ENCODE data around the gene APOBEC3B.
"Not testable (repeated sequence)": the region's sequence is repeated elsewhere in the genome, so short reads cannot be mapped to it uniquely, and the experiment has no call there.

APOBEC3B gene

DNA sequence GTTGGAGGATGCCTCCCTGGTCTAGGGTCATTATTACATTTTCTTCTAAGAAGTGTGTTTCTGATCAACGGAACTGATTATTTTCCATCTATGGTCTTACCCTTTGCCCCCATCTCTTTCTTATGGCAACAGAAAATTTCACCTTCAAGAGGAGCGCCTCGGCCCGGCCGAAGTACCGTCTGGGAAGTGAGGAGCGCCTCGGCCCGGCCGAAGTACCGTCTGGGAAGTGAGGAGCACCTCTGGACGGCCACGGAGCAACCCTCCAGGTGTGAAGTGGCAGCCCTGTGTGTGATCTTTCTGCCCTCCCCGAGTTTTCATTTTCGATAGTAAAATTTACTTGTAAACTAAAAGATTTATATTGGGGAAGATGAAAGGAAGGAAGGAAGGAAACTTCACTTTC, 28.8 kb downstream of the APOBEC3B start:
- Histone ChIP-seq H3K36me3 (ENCODE audit: control insufficient read depth, insufficient read depth, low read length) (no peaks in the 10 kb centered on the region), H3K27me3 (replicated peaks; ENCODE audit: control insufficient read depth, insufficient read depth, low read length) (no peaks in the 10 kb centered on the region), H3K4me3 (replicated peaks; ENCODE audit: low read depth, low read length) (no peak overlapping the region)
- TF ChIP-seq, protein P1, sequence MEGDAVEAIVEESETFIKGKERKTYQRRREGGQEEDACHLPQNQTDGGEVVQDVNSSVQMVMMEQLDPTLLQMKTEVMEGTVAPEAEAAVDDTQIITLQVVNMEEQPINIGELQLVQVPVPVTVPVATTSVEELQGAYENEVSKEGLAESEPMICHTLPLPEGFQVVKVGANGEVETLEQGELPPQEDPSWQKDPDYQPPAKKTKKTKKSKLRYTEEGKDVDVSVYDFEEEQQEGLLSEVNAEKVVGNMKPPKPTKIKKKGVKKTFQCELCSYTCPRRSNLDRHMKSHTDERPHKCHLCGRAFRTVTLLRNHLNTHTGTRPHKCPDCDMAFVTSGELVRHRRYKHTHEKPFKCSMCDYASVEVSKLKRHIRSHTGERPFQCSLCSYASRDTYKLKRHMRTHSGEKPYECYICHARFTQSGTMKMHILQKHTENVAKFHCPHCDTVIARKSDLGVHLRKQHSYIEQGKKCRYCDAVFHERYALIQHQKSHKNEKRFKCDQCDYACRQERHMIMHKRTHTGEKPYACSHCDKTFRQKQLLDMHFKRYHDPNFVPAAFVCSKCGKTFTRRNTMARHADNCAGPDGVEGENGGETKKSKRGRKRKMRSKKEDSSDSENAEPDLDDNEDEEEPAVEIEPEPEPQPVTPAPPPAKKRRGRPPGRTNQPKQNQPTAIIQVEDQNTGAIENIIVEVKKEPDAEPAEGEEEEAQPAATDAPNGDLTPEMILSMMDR (IDR thresholded peaks at IDR 0.05; ENCODE audit: insufficient read depth, low read length, poor library complexity, severe bottlenecking): no peak
- no peak for DNase-seq (ENCODE audit: extremely low read depth, insufficient read length)

DNA sequence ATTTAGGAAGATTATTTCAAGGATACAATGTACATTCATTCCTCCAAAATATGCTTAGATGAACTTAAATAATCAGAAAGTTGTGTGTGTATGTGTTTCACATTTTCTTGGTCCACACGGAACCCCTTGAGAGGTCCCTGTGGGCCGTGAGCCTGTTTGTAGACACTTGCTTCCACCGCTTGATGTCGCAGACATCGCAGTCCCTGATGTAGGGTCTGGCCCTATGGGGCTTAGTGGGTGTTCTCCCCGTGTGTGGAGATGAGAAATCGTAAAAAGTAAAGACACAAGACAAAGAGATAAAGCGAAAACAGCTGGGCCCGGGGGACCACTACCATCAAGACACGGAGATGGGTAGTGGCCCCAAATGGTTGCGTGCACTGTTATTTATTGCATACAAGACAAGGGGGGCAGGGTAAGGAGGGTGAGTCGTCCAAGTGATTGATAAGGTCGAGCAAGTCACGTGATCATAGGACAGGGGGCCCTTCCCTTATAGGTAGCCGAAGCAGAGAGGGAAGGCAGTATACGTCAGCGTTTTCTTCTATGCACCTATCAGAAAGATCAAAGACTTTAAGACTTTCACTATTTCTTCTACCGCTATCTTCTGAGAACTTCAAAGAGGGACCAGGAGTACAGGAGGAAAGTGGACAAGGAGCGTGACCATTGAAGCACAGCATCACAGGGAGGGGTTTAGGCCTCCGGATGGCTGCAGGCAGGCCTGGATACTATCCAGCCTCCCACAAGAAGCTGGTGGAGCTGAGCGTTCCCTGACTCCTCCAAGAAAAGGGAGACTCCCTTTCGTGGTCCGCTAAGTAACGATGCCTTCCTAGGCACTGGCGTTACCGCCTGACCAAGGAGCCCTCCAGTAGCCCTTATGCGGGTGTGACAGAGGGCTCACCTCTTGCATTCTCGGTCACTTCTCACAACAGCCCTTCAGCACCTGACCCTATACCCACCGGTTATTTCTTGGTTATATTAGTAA, 30.7 kb downstream of the APOBEC3B start:
- Histone ChIP-seq H3K27me3 (replicated peaks; ENCODE audit: control insufficient read depth, insufficient read depth, low read length) (no peaks in the 10 kb centered on the region), H3K36me3 (ENCODE audit: control insufficient read depth, insufficient read depth, low read length) (peaks cover 2% of the 10 kb centered on the region), H3K4me3 (replicated peaks; ENCODE audit: low read depth, low read length) (no peak overlapping the region)
- TF ChIP-seq, protein P1 (IDR thresholded peaks at IDR 0.05; ENCODE audit: insufficient read depth, low read length, poor library complexity, severe bottlenecking): no peak
- DNase-seq (ENCODE audit: extremely low read depth, insufficient read length): no peak

DNA sequence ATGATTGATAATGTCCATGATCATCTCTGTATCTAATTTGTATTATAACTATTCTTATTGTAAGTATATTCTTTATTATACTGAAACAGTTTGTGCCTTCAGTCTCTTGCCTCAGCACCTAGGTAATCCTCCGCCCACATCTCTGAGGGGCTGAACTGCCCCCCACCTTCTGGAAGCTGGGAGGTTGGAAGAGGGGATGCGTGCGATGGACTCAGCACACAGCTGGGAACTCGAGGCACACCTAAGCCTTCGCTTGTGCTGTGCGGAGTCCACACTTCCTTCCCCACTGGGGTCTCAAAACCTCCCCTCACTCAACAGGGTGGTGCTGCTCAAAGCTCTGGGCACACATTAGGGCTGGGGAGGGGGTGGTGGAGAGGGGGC, 31.4 kb downstream of the APOBEC3B start:
- H3K36me3 ChIP-seq (ENCODE audit: control insufficient read depth, insufficient read depth, low read length); H3K27me3 ChIP-seq (replicated peaks; ENCODE audit: control insufficient read depth, insufficient read depth, low read length); DNase-seq (ENCODE audit: extremely low read depth, insufficient read length): not testable (repeated sequence)
- peak overlapping the region; percentile 91 for H3K4me3 ChIP-seq (replicated peaks; ENCODE audit: low read depth, low read length)

DNA sequence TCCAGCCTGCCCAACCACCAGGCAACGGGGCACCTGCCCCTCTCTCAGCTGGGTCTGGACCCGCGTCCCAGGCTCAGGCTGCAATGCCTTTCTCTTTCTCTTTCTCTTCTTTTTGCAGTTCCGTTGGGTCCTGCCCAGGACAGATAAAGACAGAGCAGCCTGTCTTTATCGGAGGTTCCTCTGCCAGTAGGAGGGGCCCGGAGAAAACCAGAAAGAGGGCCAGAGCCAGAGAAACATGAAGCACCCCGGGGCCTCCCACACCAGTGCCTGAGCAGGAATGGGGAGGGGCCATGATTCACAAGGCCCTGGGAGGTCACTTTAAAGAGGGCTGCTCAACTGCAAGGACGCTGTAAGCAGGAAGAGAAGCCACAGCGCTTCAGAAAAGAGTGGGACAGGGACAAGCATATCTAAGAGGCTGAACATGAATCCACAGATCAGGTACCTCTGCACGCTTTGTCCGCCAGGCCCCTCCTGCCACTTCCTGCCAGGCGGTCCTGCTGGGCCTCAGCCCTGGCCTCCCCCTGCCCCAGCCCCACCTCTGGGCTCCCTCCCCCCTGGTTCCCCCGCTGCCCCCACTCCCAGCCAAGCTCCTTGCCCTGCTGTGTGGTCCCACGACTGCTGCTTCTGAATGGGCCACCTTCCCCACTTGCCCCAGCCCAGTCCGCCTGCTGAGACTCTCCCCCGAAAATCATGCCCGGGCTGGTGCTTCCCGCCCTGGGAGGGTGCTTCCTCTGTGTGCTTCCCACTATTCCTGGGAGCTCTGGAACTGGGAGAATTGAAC, 32.0 kb downstream of the APOBEC3B start, which contains the start of gene APOBEC3C:
Gene APOBEC3C (plus strand): TSS at position 316 of the 781 bp plus-strand sequence. CDS start 106 bp downstream, at position 422.
- DNase-seq (ENCODE audit: extremely low read depth, insufficient read length): peak; percentile 76
- peaks cover 8% of the 10 kb centered on the region for H3K36me3 ChIP-seq (ENCODE audit: control insufficient read depth, insufficient read depth, low read length)
- TF ChIP-seq, protein P1 (IDR thresholded peaks at IDR 0.05; ENCODE audit: insufficient read depth, low read length, poor library complexity, severe bottlenecking): peak; percentile 39
- no peaks in the 10 kb centered on the region for H3K27me3 ChIP-seq (replicated peaks; ENCODE audit: control insufficient read depth, insufficient read depth, low read length)
- H3K4me3 ChIP-seq (replicated peaks; ENCODE audit: low read depth, low read length): peak within 1 kb of the TSS; percentile 91

DNA sequence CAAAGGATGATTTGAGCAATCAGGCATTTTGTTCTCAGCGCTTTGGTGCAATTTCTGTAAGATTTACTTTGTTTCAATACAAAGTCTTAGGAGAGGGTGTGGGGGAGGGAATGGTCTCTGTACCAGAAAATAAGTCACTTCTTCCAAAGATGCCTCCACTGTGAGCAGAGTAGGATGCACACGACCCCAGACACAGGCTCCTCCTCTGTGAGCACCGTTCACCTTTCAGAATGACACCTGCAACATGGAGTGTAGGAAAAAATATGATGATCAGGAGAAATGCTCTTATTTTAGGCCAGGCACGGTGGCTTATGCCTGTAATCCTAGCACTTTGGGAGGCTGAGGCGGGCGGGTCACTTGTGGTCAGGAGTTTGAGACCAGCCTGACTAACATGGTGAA, 32.6 kb downstream of the APOBEC3B start:
- not testable (repeated sequence) for H3K36me3 ChIP-seq (ENCODE audit: control insufficient read depth, insufficient read depth, low read length); DNase-seq (ENCODE audit: extremely low read depth, insufficient read length); H3K27me3 ChIP-seq (replicated peaks; ENCODE audit: control insufficient read depth, insufficient read depth, low read length)
- peak overlapping the region; percentile 91 for H3K4me3 ChIP-seq (replicated peaks; ENCODE audit: low read depth, low read length)

DNA sequence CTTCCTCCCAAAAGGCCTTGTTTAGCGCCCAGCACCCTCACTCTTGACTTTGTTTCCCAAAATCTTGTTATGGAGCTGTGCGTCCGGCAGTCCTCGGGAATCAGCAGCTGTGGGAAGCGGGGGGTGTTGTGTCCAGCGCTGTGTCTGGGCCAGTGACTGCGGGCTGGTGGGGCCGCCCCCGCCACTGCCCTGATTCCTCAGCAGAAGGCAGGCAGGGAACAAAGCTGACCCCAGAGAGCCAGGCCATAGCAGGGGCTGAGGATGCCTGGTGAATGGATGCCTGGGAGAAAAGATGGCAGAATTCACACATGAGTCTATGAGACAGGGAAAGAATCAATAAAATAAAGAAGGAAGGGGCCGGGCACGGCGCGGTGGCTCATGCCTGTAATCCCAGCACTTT, 34.4 kb downstream of the APOBEC3B start:
- Histone ChIP-seq H3K27me3 (replicated peaks; ENCODE audit: control insufficient read depth, insufficient read depth, low read length) (no peaks in the 10 kb centered on the region), H3K36me3 (ENCODE audit: control insufficient read depth, insufficient read depth, low read length) (peaks cover 9% of the 10 kb centered on the region), H3K4me3 (replicated peaks; ENCODE audit: low read depth, low read length) (no peak overlapping the region)
- TF ChIP-seq, protein P1 (IDR thresholded peaks at IDR 0.05; ENCODE audit: insufficient read depth, low read length, poor library complexity, severe bottlenecking): no peak
- no peak for DNase-seq (ENCODE audit: extremely low read depth, insufficient read length)

Data from GM06990 (cell line).